SU-DHL-6 (cell line): ENCODE measurements around the gene NSMF.

Experiments used
- H2AFZ ChIP-seq: fragments of 200-600 bp; sonication (generic); 2 replicates; pipeline ENCODE4 v1.6.1; 2014; ENCODE audit warnings: low read depth, mild to moderate bottlenecking, moderate library complexity, mixed read lengths, antibody characterized with exemption, low read length; ENCODE audit not compliant: severe bottlenecking
- H3F3A ChIP-seq: fragments of 200-600 bp; shearing (Covaris generic); 2 replicates; pipeline ENCODE4 v1.6.0; 2016; ENCODE audit warnings: antibody characterized with exemption, mild to moderate bottlenecking; ENCODE audit not compliant: insufficient read depth
- H3K27ac ChIP-seq: fragments of 200-600 bp; sonication (generic); 2 replicates; pipeline ENCODE4 v1.5.1; 2016; ENCODE audit warnings: low read depth, mild to moderate bottlenecking, low read length, moderate library complexity, mixed read lengths
- H3K27me3 ChIP-seq: fragments of 200-600 bp; sonication (generic), shearing (Covaris generic); 2 replicates; pipeline ENCODE4 v1.6.0; 2014; ENCODE audit warnings: mild to moderate bottlenecking, low read length
- H3K36me3 ChIP-seq: fragments of 200-600 bp; sonication (generic); 2 replicates; pipeline ENCODE4 v1.6.1; 2014; ENCODE audit warnings: mild to moderate bottlenecking, low read length, mixed read lengths
- H3K4me2 ChIP-seq: fragments of 300-600, 200-600 bp; shearing (Covaris generic), sonication (generic); 2 replicates; pipeline ENCODE4 v1.6.0; 2014; ENCODE audit warnings: low read length, low read depth, mild to moderate bottlenecking; ENCODE audit not compliant: poor library complexity, severe bottlenecking
- H3K4me3 ChIP-seq: fragments of 200-600 bp; sonication (generic); 2 replicates; pipeline ENCODE4 v1.5.1; 2014; ENCODE audit warnings: antibody characterized with exemption, low read length, mild to moderate bottlenecking, mixed read lengths; ENCODE audit not compliant: insufficient read depth, poor library complexity, severe bottlenecking
- H3K79me2 ChIP-seq: fragments of 200-600 bp; sonication (generic); 2 replicates; pipeline ENCODE4 v1.6.1; 2014; ENCODE audit warnings: mild to moderate bottlenecking, low read length, moderate library complexity; ENCODE audit not compliant: insufficient read depth
- H3K9ac ChIP-seq: fragments of 200-600 bp; sonication (generic); 2 replicates; pipeline ENCODE4 v1.7.0; 2014; ENCODE audit warnings: mild to moderate bottlenecking, low read length
- H3K9me2 ChIP-seq: fragments of 200-600 bp; sonication (generic); replicated peaks from 2 replicates; pipeline ENCODE4 v1.6.1; 2014; ENCODE audit warnings: low read length; ENCODE audit not compliant: insufficient read depth
- H3K9me3 ChIP-seq: fragments of 200-600 bp; sonication (generic); 2 replicates; pipeline ENCODE4 v1.6.1; 2014; ENCODE audit warnings: low read length, mixed read lengths; ENCODE audit not compliant: insufficient read depth
- H4K20me1 ChIP-seq: fragments of 200-600 bp; sonication (generic); 2 replicates; pipeline ENCODE4 v1.6.1; 2014; ENCODE audit warnings: low read depth, mild to moderate bottlenecking, antibody characterized with exemption, low read length, moderate library complexity, mixed read lengths
- CTCF ChIP-seq: fragments of 200-600 bp; sonication (generic); IDR thresholded peaks from one replicate; pipeline ENCODE4 v1.5.1; 2017; ENCODE audit warnings: antibody characterized with exemption, mild to moderate bottlenecking, low read length, moderate library complexity; ENCODE audit not compliant: insufficient read depth, poor library complexity, severe bottlenecking
- EZH2phosphoT487 ChIP-seq: fragments of 200-600 bp; sonication (generic), shearing (Covaris generic); conservative IDR thresholded peaks from 2 replicates; pipeline ENCODE4 v1.6.1; 2018; ENCODE audit warnings: mild to moderate bottlenecking, antibody characterized with exemption, low read length, moderate library complexity, mixed read lengths

The NSMF gene

GRCh38 chr9:137416006-137416562 lies 43.0 kb downstream of the NSMF start:
- Histone ChIP-seq H3K27ac (no peak overlapping the region), H3K4me2 (no peak overlapping the region), H3K36me3 (no peaks in the 10 kb centered on the region), H3K9me3 (no peaks in the 10 kb centered on the region), H3K79me2 (no peaks in the 10 kb centered on the region), H2AFZ (no peak overlapping the region), H3K9me2 (no peaks in the 10 kb centered on the region), H3F3A (0 out of 2 replicates have a peak, but pooled peaks cover under 1% of the 10 kb centered on the region), H4K20me1 (peaks cover 4% of the 10 kb centered on the region), H3K4me3 (no peak overlapping the region), H3K9ac (no peak overlapping the region), H3K27me3 (no peaks in the 10 kb centered on the region)
- no peak for TF ChIP-seq CTCF
- no peak for TF ChIP-seq EZH2phosphoT487

DNA sequence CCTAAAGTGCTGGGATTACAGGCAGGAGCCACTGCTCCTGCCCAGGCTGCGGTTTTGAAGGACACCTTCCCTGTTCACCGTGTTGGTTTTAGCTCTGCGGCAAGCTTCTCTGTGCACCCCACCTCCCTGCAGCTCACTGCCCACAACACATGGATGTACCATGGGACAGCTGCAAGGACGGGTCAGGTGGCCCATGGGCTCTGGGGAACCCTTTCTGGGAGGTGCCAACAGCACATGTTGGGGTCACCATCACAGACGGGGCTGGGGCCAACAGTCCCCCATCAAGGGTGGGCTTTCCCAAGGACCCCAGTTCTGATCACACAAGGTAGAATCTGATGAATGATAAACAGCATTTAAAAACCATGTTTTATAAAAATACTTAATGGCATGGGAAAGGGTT lies 43.7 kb downstream of the NSMF start:
- Histone ChIP-seq H3F3A (no peaks in the 10 kb centered on the region), H3K36me3 (no peaks in the 10 kb centered on the region), H3K4me3 (no peak overlapping the region), H3K9me2 (no peaks in the 10 kb centered on the region), H3K9ac (no peak overlapping the region), H2AFZ (no peak overlapping the region), H3K27ac (no peak overlapping the region), H3K79me2 (no peaks in the 10 kb centered on the region), H4K20me1 (peaks cover 4% of the 10 kb centered on the region), H3K9me3 (no peaks in the 10 kb centered on the region), H3K27me3 (no peaks in the 10 kb centered on the region), H3K4me2 (no peak overlapping the region)
- TF ChIP-seq CTCF: no peak
- TF ChIP-seq EZH2phosphoT487: no peak

DNA sequence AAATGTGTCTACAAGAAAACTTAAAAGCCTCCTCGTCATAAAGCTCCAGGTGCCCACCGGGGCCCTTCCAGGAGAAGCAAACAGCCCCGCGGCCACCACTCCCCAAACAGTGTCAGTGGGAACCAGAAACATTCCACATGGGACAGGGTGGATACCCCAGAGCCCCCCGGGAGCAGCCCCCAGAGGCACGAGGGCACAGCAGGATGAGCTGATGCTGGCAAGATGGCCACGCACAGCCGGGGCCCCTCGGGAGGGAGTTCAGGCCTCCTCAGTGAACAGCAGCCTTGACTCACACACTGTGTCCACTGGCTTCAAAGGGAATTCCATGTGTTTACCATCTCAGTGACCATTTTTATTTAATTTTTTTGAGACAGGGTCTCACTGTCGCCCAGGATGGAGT lies 46.7 kb downstream of the NSMF start:
- no peak overlapping the region for H3K4me2 ChIP-seq

More for the DNA sequence above, 46.7 kb downstream of the NSMF start:
- H4K20me1 ChIP-seq: no peaks in the 10 kb centered on the region; the same call in 1 of the 2 replicates
- H3K9ac ChIP-seq: no peak overlapping the region
- H3K36me3 ChIP-seq: no peaks in the 10 kb centered on the region
- H3K9me2 ChIP-seq: no peaks in the 10 kb centered on the region
- no peak overlapping the region for H3K4me3 ChIP-seq
- H3K27me3 ChIP-seq: no peaks in the 10 kb centered on the region
- no peaks in the 10 kb centered on the region for H3F3A ChIP-seq
- no peaks in the 10 kb centered on the region for H3K9me3 ChIP-seq
- no peak overlapping the region for H2AFZ ChIP-seq
- H3K27ac ChIP-seq: no peak overlapping the region
- H3K79me2 ChIP-seq: no peaks in the 10 kb centered on the region
- no peak for TF ChIP-seq CTCF
- no peak for TF ChIP-seq EZH2phosphoT487
